Hepatocyte (in vitro differentiated cells): ENCODE measurements around the gene PIGT. TPM values are rescaled to one million over a fixed set of nuclear protein-coding genes. Genes with fewer than 3 reads are reported as not detected.
A peak's percentile ranks its signal among the peaks of the same experiment; 100 is the strongest.
"Not testable (repeated sequence)": the region's sequence is repeated elsewhere in the genome, so short reads cannot be mapped to it uniquely, and the experiment has no call there.

ENCODE experiments used
- DNase-seq: peaks from one replicate; pipeline ENCODE4 v3.0.0-alpha.2; 2016; ENCODE audit warnings: low spot score
- H2AFZ ChIP-seq: fragments of 200-600 bp; sonication (generic); 2 replicates; pipeline ENCODE4 v1.6.0; 2016; ENCODE audit warnings: antibody characterized with exemption, mild to moderate bottlenecking
- H3K27ac ChIP-seq: fragments of 200-600 bp; sonication (generic); 2 replicates; pipeline ENCODE4 v1.5.1; 2016; ENCODE audit warnings: mild to moderate bottlenecking
- H3K27me3 ChIP-seq: fragments of 200-600 bp; sonication (generic); 2 replicates; pipeline ENCODE4 v1.6.1; 2016
- H3K36me3 ChIP-seq: fragments of 200-600 bp; sonication (generic); replicated peaks from 2 replicates; pipeline ENCODE4 v1.5.1; 2016; ENCODE audit warnings: low read depth; ENCODE audit not compliant: insufficient read depth
- H3K4me1 ChIP-seq: fragments of 200-600 bp; sonication (generic); 2 replicates; pipeline ENCODE4 v1.5.1; 2016; ENCODE audit warnings: mild to moderate bottlenecking, moderate library complexity; ENCODE audit not compliant: insufficient read depth
- H3K4me2 ChIP-seq: fragments of 200-600 bp; sonication (generic); 2 replicates; pipeline ENCODE4 v1.6.0; 2016
- H3K4me3 ChIP-seq: fragments of 200-600 bp; sonication (generic); 2 replicates; pipeline ENCODE4 v1.5.1; 2016; ENCODE audit warnings: mild to moderate bottlenecking
- H3K79me2 ChIP-seq: fragments of 200-600 bp; sonication (generic); 2 replicates; pipeline ENCODE4 v1.6.0; 2017; ENCODE audit warnings: mild to moderate bottlenecking
- H3K9me2 ChIP-seq: fragments of 200-600 bp; sonication (generic); replicated peaks from 2 replicates; pipeline ENCODE4 v1.6.0; 2017; ENCODE audit warnings: mild to moderate bottlenecking; ENCODE audit not compliant: insufficient read depth
- H3K9me3 ChIP-seq: fragments of 200-600 bp; sonication (generic); 2 replicates; pipeline ENCODE4 v1.5.1; 2016; ENCODE audit warnings: low read depth, mild to moderate bottlenecking
- H4K20me1 ChIP-seq: fragments of 200-600 bp; sonication (generic); 2 replicates; pipeline ENCODE4 v1.6.0; 2016; ENCODE audit warnings: mild to moderate bottlenecking; ENCODE audit not compliant: insufficient read depth, poor library complexity, severe bottlenecking
- EZH2 ChIP-seq: fragments of 200-600 bp; sonication (generic); IDR thresholded peaks from 2 replicates; pipeline ENCODE4 v1.6.1; 2016; ENCODE audit warnings: antibody characterized with exemption, mild to moderate bottlenecking, borderline replicate concordance
- EZH2phosphoT487 ChIP-seq: fragments of 200-600 bp; sonication (generic); IDR thresholded peaks from one replicate; pipeline ENCODE4 v1.6.1; 2018; ENCODE audit warnings: antibody characterized with exemption, mild to moderate bottlenecking, low read depth, moderate library complexity; ENCODE audit not compliant: unreplicated experiment, severe bottlenecking
- WGBS: methylation state at CpG from one replicate; pipeline ENCODE4 v1.1.6; 2016; ENCODE audit warnings: low lambda C conversion rate; ENCODE audit errors: missing lambda C conversion rate; 5-methylcytosine and 5-hydroxymethylcytosine counted together
- polyA plus RNA-seq: library from polyadenylated mRNA; unstranded; fragments of >200 nt; fragmentation: Nextera tagmentation; extraction: Ambion mirVana; gene quantifications from 2 replicates; pipeline ENCODE4 v1.2.1, GENCODE V29; 2016
- total RNA-seq: library from RNA; depleted of rRNA; stranded (reverse); fragments of >200 nt; gene quantifications from 2 replicates; pipeline ENCODE4 v1.2.3, GENCODE V29; 2014
- TF ChIP-seq, protein P1 (sequence below): fragments of 200-600 bp; sonication (generic); IDR thresholded peaks from 2 replicates; pipeline ENCODE4 v1.5.1; 2016; ENCODE audit warnings: antibody characterized with exemption, mild to moderate bottlenecking; ENCODE audit not compliant: poor library complexity

Gene PIGT
- total and polyA plus RNA-seq, 2 experiments from 2014 or later: 67.1 to 163 TPM

GRCh38 chr20:45469336-45470261, 53.7 kb downstream of the PIGT start, which contains the start of gene WFDC2:
Gene WFDC2 (plus strand): TSS chr20:45469753. CDS start chr20:45469782, 29 bp downstream.
- DNase-seq: peak; percentile 60
- Histone ChIP-seq H3K79me2 (no peaks in the 10 kb centered on the region), H2AFZ (peak within 1 kb of the TSS; percentile 79), H3K9me2 (no peaks in the 10 kb centered on the region), H3K4me2 (peak within 1 kb of the TSS; percentile 92), H3K27ac (peak within 1 kb of the TSS; percentile 81), H3K36me3 (no peaks in the 10 kb centered on the region), H3K27me3 (peaks cover 2% of the 10 kb centered on the region), H3K4me3 (peak within 1 kb of the TSS; percentile 47), H3K4me1 (peaks cover 10% of the 10 kb centered on the region), H3K9me3 (no peaks in the 10 kb centered on the region), H4K20me1 (no peaks in the 10 kb centered on the region)
- 4% methylated on average over 49 of the region's 54 CpGs for WGBS
- no peak for TF ChIP-seq EZH2
- TF ChIP-seq EZH2phosphoT487: no peak
- TF ChIP-seq, protein P1, sequence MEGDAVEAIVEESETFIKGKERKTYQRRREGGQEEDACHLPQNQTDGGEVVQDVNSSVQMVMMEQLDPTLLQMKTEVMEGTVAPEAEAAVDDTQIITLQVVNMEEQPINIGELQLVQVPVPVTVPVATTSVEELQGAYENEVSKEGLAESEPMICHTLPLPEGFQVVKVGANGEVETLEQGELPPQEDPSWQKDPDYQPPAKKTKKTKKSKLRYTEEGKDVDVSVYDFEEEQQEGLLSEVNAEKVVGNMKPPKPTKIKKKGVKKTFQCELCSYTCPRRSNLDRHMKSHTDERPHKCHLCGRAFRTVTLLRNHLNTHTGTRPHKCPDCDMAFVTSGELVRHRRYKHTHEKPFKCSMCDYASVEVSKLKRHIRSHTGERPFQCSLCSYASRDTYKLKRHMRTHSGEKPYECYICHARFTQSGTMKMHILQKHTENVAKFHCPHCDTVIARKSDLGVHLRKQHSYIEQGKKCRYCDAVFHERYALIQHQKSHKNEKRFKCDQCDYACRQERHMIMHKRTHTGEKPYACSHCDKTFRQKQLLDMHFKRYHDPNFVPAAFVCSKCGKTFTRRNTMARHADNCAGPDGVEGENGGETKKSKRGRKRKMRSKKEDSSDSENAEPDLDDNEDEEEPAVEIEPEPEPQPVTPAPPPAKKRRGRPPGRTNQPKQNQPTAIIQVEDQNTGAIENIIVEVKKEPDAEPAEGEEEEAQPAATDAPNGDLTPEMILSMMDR: peak; percentile 33

GRCh38 chr20:45470262-45470931, 54.5 kb downstream of the PIGT start:
- H3K36me3 ChIP-seq: no peaks in the 10 kb centered on the region
- H3K27ac ChIP-seq: peak overlapping the region; percentile 81

GRCh38 chr20:45470937-45471336, 55.0 kb downstream of the PIGT start:
- H3K9me2 ChIP-seq: no peaks in the 10 kb centered on the region
- H2AFZ ChIP-seq: peak overlapping the region; percentile 79
- DNase-seq: no peak
- H3K36me3 ChIP-seq: no peaks in the 10 kb centered on the region
- H3K4me2 ChIP-seq: peak overlapping the region; percentile 92
- no peaks in the 10 kb centered on the region for H4K20me1 ChIP-seq
- H3K27ac ChIP-seq: peak overlapping the region; percentile 81
- H3K4me1 ChIP-seq: peaks cover 10% of the 10 kb centered on the region
- WGBS: 31% methylated on average over 10 of the region's 10 CpGs
- no peaks in the 10 kb centered on the region for H3K79me2 ChIP-seq
- no peak for TF ChIP-seq EZH2
- TF ChIP-seq EZH2phosphoT487: no peak
- TF ChIP-seq, protein P1: peak; percentile 39
- H3K27me3 ChIP-seq: peaks cover 2% of the 10 kb centered on the region
- H3K4me3 ChIP-seq: peak overlapping the region; percentile 47
- H3K9me3 ChIP-seq: no peaks in the 10 kb centered on the region

More at GRCh38 chr20:45470262-45470931, 54.5 kb downstream of the PIGT start:
- Histone ChIP-seq H3K4me2 (peak overlapping the region; percentile 92), H3K27me3 (peaks cover 2% of the 10 kb centered on the region), H3K4me1 (peaks cover 10% of the 10 kb centered on the region), H3K9me3 (no peaks in the 10 kb centered on the region), H4K20me1 (no peaks in the 10 kb centered on the region), H2AFZ (peak overlapping the region; percentile 79), H3K9me2 (no peaks in the 10 kb centered on the region), H3K79me2 (no peaks in the 10 kb centered on the region), H3K4me3 (peak overlapping the region; percentile 47)
- DNase-seq: peak; percentile 65
- TF ChIP-seq, protein P1: no peak
- TF ChIP-seq EZH2phosphoT487 (no peak), EZH2 (no peak)
- under 1% methylated on average over 45 of the region's 50 CpGs for WGBS

DNA sequence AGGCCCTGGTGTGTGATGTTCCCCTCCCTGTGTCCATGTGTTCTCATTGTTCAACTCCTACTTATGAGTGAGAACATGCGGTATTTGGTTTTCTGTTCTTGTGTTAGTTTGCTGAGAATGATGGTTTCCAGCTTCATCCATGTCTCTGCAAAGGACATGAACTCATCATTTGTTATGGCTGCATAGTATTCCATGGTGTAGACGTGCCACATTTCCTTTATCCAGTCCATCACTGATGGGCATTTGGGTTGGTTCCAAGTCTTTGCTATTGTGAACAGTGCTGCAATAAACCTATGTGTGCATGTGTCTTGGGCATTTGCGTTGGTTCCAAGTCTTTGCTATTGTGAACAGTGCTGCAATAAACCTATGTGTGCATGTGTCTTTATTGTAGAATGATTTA, 56.3 kb downstream of the PIGT start:
- 85% methylated on average over 3 of the region's 3 CpGs for WGBS
- H4K20me1 ChIP-seq: not testable (repeated sequence)
- H3K4me1 ChIP-seq: peaks cover 10% of the 10 kb centered on the region

More for the DNA sequence above, 56.3 kb downstream of the PIGT start:
- not testable (repeated sequence) for H3K9me3 ChIP-seq, H3K4me2 ChIP-seq, DNase-seq, H2AFZ ChIP-seq, H3K27ac ChIP-seq, H3K27me3 ChIP-seq, H3K36me3 ChIP-seq, H3K79me2 ChIP-seq, H3K4me3 ChIP-seq, H3K9me2 ChIP-seq
